Dedifferentiated amniotic fluid mesenchymal stem cell (primary cell): ENCODE data around the gene PRR36.

ENCODE experiments used
- DNase-seq: peaks from one replicate; pipeline ENCODE4 v3.0.0-alpha.2; 2016; ENCODE audit errors: extremely low spot score

PRR36 gene

DNA sequence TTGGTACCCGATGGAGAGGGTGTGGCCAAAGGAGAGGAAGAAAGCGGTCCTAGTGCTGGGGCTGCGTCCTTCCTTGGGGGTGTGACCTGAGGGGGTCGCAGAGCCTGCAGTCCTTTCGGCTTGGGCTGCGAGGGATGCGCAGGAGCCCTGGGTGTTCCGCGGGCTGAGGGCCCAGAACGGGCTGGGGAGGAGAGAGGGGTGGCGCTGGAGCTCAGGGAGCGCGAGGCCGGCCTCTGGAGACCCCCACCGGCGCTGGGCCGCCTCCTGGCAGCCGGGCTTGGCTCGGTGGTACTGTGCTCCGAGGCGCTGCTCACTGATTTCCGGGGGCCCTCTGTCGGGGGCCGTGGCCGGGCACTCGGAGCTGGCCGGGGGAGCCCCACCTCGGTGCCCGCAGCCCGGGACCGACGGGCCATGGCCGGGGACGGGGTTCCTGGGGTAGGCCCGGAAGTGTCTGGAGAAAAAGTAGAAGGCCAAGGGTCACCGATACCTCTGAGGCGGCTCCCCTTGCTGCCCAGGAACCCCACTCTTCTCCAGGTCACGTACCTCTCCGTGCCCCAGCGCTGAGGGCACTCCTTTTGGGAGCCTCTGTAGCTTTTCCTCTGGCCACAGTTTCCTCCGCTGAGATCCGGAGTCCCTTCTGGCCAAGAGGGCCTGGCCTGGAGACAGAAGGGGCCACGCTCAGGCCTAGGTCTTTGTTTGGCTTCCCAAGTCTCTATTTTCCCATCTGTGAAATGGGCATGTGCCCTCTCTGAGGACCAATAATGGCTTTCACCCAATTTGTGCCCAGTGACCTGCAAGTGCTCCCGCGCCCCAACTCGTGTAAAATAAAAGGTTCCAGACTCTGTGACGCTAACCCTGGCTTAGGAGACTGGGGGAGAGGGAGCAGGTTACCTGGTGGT, 1.6 kb downstream of the PRR36 start:
- DNase-seq = no peak

DNA sequence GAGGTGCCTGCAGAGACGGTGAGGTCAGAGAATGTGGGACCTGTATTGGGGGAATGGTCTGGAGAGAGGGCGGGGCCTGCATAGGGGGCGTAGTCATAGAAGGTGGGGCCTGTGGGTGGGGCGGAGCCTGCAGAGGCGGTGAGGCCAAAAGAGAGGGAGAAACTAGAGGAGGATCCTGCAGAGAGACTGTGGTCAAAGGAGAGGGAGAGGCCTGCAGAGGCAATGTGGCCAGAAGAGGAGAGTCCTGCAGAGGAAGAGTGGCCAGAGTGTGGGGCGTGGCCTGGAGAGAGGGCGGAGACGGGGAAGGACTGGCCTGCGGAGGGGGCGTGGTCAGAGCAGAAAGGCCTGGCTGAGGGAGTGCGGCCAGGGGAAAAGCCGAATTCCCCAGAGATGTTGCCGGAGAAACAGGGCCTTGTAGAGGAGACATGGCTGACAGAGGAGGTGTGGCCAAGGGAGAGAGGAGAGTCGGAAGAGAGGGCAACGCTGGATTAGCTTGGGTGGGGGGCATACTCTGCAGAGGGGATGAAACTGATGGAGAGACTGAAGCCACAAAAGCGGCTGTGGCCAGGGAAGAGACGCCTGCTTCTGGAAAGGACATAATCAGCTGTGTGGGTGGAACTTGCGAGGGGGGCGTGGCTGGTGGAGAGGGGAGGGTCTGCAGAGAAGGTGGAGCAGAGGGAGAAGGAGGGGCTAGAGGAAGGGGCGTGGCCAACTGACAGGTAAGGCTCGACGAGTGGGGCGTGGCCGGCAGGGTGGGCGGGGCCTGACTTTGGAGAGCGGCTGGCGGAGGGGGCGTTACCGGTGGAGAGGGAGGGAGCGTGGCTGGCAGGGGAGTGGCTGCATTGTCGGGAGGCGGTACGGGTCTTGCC, 2.5 kb downstream of the PRR36 start:
- DNase-seq = peak; percentile 84

DNA sequence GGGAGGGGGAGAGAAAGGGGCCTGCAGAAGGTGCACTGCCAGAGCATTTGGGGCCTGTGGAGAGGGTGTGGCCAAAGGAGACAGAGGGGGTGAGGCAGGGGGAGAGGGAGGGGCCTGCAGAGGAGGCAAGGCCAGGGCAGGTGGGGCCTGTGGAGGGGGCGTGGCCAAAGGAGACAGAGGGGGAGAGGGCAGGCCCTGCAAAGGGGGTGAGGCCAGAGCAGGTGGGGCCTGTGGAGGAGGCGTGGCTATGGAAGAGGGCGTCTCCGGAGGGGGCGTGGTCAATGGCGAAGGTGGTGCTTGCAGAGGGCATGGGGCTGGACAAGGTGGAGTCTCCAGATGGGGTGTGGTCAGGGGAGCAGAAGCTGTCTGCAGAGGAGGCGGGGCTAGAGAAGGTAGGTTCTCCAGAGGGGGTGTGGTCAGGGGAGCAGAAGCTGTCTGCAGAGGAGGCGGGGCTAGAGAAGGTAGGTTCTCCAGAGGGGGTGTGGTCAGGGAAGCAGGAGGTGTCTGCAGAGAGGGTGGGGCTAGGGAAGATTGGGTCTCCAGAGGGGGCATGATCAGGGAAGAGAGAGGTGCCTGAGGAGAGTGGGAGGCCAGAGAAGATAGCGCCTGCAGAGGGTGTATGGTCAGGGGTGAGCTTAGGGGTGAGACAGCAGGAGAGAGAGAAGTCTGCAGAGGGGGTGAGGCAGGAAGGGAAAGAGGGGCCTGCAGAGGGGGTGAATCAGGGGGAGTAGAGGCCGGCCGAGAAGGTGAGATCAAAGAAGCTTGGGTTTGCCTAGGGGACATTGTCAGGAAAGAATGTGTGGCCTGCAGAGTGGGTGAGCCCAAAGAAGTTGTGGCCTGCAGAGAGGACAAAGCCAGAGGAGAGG, 3.4 kb downstream of the PRR36 start:
- DNase-seq = no peak

DNA sequence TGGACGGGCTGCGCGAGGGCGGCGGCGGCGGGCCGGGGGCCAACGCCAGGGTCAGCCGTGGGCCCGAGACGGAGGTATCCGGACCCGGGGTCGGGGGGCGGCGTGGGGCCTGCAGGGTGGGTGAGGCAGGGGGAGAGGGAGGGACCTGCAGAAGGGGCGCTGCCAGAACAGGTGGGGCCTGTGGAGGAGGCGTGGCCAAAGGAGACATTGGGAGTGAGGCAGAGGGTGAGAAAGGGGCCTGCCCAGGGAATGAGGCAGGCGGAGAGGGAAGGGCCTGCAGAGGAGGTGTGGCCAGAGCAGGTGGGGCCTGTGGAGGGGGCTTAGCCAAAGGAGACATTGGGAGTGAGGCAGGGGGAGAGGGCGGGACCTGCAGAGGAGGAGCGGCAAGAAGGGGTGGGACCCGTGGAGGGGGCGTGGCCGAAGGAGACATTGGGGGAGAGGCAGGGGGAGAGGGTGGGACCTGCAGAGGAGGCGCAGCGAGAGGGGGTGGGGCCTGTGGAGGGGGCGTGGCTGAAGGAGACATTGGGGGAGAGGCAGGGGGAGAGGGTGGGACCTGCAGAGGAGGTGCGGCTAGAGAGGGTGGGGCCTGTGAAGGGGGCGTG, 4.2 kb downstream of the PRR36 start:
- DNase-seq = no peak

GRCh38 chr19:7869453-7869909, 4.7 kb downstream of the PRR36 start:
- DNase-seq = no peak

GRCh38 chr19:7868671-7869452, 5.3 kb downstream of the PRR36 start:
- DNase-seq = no peak

- no peak for DNase-seq
Measured at GRCh38 chr19:7868326-7868670, 5.9 kb downstream of the PRR36 start.

DNA sequence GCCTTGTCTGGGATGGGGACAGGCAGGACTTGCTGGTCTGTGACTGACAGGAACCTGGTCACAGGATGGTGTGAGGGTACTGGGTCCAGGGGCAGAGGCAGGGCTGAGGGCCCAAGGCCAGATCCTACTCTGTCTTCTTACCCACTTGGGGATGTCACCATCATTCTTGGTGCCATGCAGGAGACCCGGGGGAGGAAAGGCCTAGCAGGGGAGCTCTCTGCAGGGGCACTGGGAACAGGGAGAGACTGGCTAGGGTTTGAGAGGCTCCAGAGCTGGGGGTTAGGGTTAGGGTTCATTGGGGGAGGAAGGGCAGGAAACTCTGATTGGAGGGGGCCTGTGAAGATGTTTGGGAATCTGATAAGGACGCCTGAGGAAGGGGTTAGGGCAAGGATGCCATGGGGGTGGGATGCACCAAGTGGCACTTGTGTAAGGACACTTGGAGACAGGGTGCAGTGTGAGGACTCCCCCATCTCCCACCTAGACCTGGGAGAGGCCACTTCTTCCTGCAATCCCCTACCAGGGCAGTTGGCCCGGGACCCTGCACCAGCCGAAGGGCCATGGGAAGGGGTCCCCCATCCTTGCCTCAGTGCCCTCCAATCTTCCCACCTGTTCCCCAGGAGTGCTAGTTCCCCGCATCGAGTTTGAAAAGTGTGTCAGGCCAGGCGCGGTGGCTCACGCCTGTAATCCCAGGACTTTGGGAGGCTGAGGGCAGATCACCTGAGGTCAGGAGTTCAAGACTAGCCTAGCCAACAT, 6.9 kb downstream of the PRR36 start:
- no peak for DNase-seq

GRCh38 chr19:7866399-7867091, 7.6 kb downstream of the PRR36 start:
- no peak for DNase-seq

DNA sequence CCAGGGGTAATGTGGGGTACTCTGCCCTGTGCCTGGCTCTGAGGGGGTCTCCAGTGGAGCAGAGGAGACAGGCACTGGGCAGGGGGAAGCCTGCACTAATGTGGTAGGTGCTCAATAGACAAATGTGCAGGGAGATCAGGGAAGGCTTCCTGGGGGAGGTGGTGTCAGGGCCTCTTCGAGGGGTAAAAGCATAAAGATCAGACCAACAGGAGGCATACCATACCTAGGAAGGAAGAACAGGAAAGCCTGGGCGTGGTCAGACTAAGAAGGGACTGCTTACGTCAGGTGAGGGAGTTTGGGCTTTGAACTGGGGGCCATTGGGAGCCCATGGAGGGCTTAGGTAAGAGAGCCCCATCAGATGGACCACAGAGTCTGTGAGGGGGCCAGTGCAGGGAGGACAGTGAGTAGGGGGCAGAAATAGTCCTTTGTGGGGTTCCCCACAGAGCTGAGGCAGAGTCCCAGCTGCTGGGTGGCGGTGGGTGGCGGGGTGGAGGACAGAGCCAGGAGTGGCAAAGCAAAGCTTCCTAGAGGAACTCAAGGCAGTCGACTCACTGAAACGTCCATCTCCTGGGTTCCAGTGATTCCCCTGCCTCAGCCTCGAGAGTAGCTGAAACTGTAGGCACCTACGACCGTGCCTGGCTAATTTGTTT, 8.8 kb downstream of the PRR36 start:
- DNase-seq = no peak

DNA sequence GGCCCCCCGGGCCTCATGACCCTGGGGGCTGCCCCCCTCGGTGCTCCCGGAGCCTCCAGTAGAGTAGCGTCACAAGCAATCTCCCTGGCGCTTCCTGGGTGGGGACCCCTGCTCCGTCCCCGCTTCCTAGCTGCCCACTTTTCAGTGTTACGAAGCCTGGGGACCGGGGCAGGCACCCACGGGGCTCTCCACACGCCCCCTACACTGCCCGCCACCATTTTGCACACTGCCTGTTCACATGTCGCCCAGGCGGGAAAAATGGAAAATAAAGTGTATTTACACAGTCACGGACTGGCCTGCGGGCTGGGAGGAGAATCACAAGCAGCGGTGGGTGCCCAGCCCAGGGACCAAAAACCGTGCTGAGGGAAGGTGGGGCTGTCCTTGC, 9.5 kb downstream of the PRR36 start:
- DNase-seq = no peak

GRCh38 chr19:7863971-7864689, 10.1 kb downstream of the PRR36 start:
- DNase-seq = no peak

DNA sequence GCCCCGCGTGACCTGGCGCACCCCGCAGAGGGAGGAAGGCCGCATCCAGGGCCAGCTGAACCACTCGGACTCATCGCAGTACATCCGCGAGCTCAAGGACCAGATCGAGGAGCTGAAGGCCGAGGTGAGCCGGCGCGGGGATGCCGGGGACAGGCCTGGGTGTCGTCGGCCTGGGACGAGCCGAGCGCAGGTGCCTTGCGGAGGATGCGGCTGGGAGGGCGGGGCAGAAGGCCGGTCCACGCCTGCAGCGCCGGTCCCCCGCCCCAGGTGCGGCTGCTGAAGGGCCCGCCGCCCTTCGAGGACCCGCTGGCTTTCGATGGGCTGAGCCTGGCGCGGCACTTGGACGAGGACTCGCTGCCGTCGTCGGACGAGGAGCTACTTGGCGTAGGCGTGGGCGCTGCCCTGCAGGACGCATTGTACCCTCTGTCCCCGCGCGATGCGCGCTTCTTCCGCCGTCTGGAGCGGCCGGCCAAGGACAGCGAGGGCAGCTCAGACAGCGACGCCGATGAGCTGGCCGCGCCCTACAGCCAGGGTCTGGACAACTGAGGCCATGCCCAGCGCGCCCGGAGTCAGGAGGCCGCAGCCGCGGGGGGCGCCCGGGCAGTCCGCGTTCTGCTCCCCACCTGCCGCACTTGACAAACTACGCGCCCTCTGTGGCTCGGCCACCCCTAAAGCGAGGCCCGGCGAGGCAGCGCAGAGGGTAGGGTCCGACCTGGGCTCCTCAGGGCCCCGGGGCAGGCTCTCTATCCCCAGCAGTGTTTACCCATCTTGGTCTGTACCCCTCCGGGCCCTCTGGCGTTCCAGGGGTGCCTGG, 10.8 kb downstream of the PRR36 start:
- no peak for DNase-seq

GRCh38 chr19:7862413-7862951, 11.7 kb downstream of the PRR36 start:
- no peak for DNase-seq

DNA sequence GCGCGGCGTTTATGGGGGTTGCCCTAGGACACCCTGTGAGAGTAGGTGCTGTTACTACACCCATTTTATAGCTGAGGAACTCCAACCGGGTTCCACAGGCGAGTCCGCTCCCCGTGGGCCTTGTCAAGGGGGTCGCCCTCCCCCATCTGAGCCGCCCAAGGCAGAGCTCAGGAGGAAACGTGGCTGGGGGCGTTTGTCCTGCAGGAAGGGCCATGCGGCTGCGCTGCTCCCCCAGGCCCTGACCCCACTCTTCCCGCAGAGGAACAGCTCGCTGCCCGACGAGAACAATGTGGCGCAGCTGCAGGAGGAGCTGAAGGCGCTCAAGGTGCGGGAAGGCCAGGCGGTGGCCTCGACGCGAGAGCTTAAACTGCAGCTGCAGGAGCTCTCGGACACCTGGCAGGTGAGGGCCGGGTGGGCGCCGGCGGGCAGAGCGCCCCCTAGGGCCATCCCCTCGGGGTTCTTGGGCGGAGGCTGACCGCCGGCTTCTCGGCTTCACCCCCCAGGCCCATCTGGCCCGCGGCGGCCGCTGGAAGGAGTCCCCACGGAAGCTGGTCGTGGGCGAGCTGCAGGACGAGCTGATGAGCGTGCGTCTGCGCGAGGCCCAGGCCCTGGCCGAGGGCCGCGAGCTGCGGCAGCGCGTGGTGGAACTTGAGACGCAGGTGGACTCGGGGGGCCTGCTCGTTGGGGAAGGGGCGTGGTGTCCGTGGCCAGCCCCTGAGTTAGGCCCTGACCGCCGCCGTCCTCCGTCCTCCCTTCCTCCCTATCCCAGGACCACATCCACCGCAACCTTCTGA, 12.4 kb downstream of the PRR36 start:
- DNase-seq = no peak
